Natural killer cell (primary cell): ENCODE measurements around the gene RSPRY1. TPM values are rescaled to one million over a fixed set of nuclear protein-coding genes. Genes with fewer than 3 reads are reported as not detected.
A peak's percentile ranks its signal among the peaks of the same experiment; 100 is the strongest.

Experiments
- ATAC-seq, 3 donors: fragments of 150-1000 bp in 2 of 3; fragments of 200-7000 bp in 1 of 3; cut with Tn5 transposase; 1 replicate in 1 of 3; 2 replicates in 2 of 3; pipeline ENCODE4 v1.10.0; 2021; ENCODE audit warnings: mild to moderate bottlenecking in 2 of 3, moderate library complexity in 2 of 3
- DNase-seq, 2 donors: peaks; one replicate each; pipeline versions ENCODE4 v3.0.0 to v3.0.0-alpha.2; 2013 to 2021; ENCODE audit warnings: mixed read lengths in 1 of 2
- H3K27ac ChIP-seq: one replicate; pipeline ENCODE4 v1.5.1; 2013; ENCODE audit warnings: mild to moderate bottlenecking, low read length
- H3K27me3 ChIP-seq: one replicate; pipeline ENCODE4 v1.6.1; 2013; ENCODE audit warnings: low read length; ENCODE audit not compliant: control insufficient read depth, insufficient read depth
- H3K36me3 ChIP-seq: one replicate; pipeline ENCODE4 v1.6.1; 2013; ENCODE audit warnings: low read length; ENCODE audit not compliant: control insufficient read depth, insufficient read depth
- H3K4me1 ChIP-seq: one replicate; pipeline ENCODE4 v1.6.1; 2013; ENCODE audit warnings: low read length; ENCODE audit not compliant: control insufficient read depth, insufficient read depth
- H3K4me3 ChIP-seq: one replicate; pipeline ENCODE4 v1.5.1; 2013; ENCODE audit warnings: low read length
- H3K9me3 ChIP-seq: one replicate; pipeline ENCODE4 v1.6.1; 2013; ENCODE audit warnings: low read length; ENCODE audit not compliant: control insufficient read depth, insufficient read depth
- H3K27ac Mint-ChIP-seq, 2 donors: one replicate each; pipeline ENCODE4 v1.8.0; 2022; ENCODE audit warnings: mild to moderate bottlenecking in 2 of 2, mixed read lengths in 2 of 2, moderate library complexity in 1 of 2
- H3K27me3 Mint-ChIP-seq, 2 donors: one replicate each; pipeline ENCODE4 v1.8.0; 2022; ENCODE audit warnings: low read depth in 2 of 2, mixed read lengths in 2 of 2
- H3K36me3 Mint-ChIP-seq: one replicate; pipeline ENCODE4 v1.8.0; 2022; ENCODE audit warnings: mixed read lengths
- H3K4me1 Mint-ChIP-seq, 2 donors: one replicate each; pipeline ENCODE4 v1.8.0; 2022; ENCODE audit warnings: mixed read lengths in 2 of 2
- H3K4me3 Mint-ChIP-seq: one replicate; pipeline ENCODE4 v1.8.0; 2022; ENCODE audit warnings: mild to moderate bottlenecking, moderate library complexity, mixed read lengths
- H3K9me3 Mint-ChIP-seq, 2 donors: one replicate each; pipeline ENCODE4 v1.8.0; 2022; ENCODE audit warnings: mixed read lengths in 2 of 2
- WGBS: methylation state at CpG from one replicate; pipeline ENCODE4 v1.1.7; 2013; ENCODE audit warnings: missing lambda C conversion rate; ENCODE audit not compliant: insufficient coverage; 5-methylcytosine and 5-hydroxymethylcytosine counted together
- intact Hi-C: fragments of 100-400 bp; cut with micrococcal nuclease; formaldehyde crosslinking; loops from one replicate; pipeline ENCODE4 v1.14.2; 2022
- total RNA-seq, 4 donors: library from RNA; stranded (reverse); fragments of 120-200 nt in 1 of 4; gene quantifications; one replicate each; pipeline versions ENCODE4 v1.2.3 to v1.2.4, GENCODE V29; 2013 to 2022
- TF ChIP-seq, protein P1 (sequence below): fragments of 200-600 bp; IDR thresholded peaks from one replicate; pipeline ENCODE4 v1.8.0; 2022; ENCODE audit warnings: antibody characterized with exemption

Gene RSPRY1
- total RNA-seq, 3 donors from 2014 or later (not counting 1 experiment from before 2014, with no cell fraction given), result 22.6 to 26.6 (median 23.4) TPM

GRCh38 chr16:57148481-57148880, 37.6 kb upstream of the RSPRY1 start:
- Histone ChIP-seq H3K4me1 (peaks cover 10% of the 10 kb centered on the region), H3K27me3 (no peaks in the 10 kb centered on the region), H3K27ac (no peak overlapping the region), H3K9me3 (no peaks in the 10 kb centered on the region), H3K36me3 (peaks cover 16% of the 10 kb centered on the region), H3K4me3 (no peak overlapping the region)
- Mint-ChIP-seq H3K4me3 (no peak overlapping the region), H3K4me1 (peaks cover 12 to 18% of the 10 kb centered on the region in 2 donors), H3K36me3 (peaks cover 16% of the 10 kb centered on the region), H3K27me3 (no peaks in the 10 kb centered on the region), H3K9me3 (no peaks in the 10 kb centered on the region), H3K27ac (no peak overlapping the region)
- DNase-seq, result no peak
- ATAC-seq, result no peak
- TF ChIP-seq, protein P1, sequence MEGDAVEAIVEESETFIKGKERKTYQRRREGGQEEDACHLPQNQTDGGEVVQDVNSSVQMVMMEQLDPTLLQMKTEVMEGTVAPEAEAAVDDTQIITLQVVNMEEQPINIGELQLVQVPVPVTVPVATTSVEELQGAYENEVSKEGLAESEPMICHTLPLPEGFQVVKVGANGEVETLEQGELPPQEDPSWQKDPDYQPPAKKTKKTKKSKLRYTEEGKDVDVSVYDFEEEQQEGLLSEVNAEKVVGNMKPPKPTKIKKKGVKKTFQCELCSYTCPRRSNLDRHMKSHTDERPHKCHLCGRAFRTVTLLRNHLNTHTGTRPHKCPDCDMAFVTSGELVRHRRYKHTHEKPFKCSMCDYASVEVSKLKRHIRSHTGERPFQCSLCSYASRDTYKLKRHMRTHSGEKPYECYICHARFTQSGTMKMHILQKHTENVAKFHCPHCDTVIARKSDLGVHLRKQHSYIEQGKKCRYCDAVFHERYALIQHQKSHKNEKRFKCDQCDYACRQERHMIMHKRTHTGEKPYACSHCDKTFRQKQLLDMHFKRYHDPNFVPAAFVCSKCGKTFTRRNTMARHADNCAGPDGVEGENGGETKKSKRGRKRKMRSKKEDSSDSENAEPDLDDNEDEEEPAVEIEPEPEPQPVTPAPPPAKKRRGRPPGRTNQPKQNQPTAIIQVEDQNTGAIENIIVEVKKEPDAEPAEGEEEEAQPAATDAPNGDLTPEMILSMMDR, result no peak
- WGBS, result 93% methylated on average over 6 of the region's 6 CpGs
- intact Hi-C loops, result no loop called here

DNA sequence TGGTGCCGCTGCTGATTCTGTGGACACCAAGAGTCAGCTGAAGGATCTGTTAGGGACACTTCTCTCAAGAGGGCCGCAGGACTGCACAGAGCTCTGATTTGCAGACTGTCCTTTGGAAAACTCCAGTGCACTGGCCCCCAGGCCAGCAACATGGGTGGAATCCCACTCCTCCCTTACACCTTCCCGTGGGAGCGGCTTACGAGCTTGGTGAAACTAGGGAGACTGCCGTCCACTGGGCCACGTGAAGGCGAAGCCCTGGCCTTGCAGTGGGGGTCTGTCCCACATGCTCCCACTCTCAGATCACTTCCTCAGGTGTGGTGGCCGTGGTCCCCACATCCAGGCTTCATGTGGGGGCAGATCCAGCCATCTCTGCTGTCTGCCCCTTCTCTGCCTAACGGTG, 36.7 kb upstream of the RSPRY1 start:
- ATAC-seq (no peak), DNase-seq (no peak)
- H3K4me1 ChIP-seq, result peaks cover 10% of the 10 kb centered on the region
- H3K4me3 ChIP-seq, result no peak overlapping the region
- TF ChIP-seq, protein P1, result no peak
- no peak overlapping the region for H3K27ac ChIP-seq
- Mint-ChIP-seq H3K27me3 (no peaks in the 10 kb centered on the region), H3K27ac (no peak overlapping the region), H3K4me1 (peaks cover 12 to 18% of the 10 kb centered on the region in 2 donors), H3K36me3 (peaks cover 25% of the 10 kb centered on the region), H3K9me3 (no peaks in the 10 kb centered on the region), H3K4me3 (no peak overlapping the region)
- no peaks in the 10 kb centered on the region for H3K27me3 ChIP-seq
- peaks cover 25% of the 10 kb centered on the region for H3K36me3 ChIP-seq
- H3K9me3 ChIP-seq, result no peaks in the 10 kb centered on the region
- intact Hi-C loops, result no loop called here
- WGBS, result 96% methylated on average over 10 of the region's 10 CpGs

GRCh38 chr16:57150682-57151330, 35.3 kb upstream of the RSPRY1 start:
- peaks cover 12 to 13% of the 10 kb centered on the region in 2 donors for H3K4me1 Mint-ChIP-seq
- WGBS, result 97% methylated on average over 9 of the region's 9 CpGs
- no peak for ATAC-seq

More at GRCh38 chr16:57150682-57151330, 35.3 kb upstream of the RSPRY1 start:
- H3K27ac Mint-ChIP-seq, result peak overlapping the region in 1 of 2 donors; percentile 21
- H3K36me3 ChIP-seq, result peaks cover 36% of the 10 kb centered on the region
- no peaks in the 10 kb centered on the region for H3K27me3 ChIP-seq
- DNase-seq, result no peak
- no peaks in the 10 kb centered on the region for H3K27me3 Mint-ChIP-seq
- intact Hi-C loops, result no loop called here
- no peaks in the 10 kb centered on the region for H3K9me3 ChIP-seq
- peaks cover 29% of the 10 kb centered on the region for H3K36me3 Mint-ChIP-seq
- H3K4me3 Mint-ChIP-seq, result no peak overlapping the region
- no peaks in the 10 kb centered on the region for H3K9me3 Mint-ChIP-seq
- H3K4me1 ChIP-seq, result peaks cover 6% of the 10 kb centered on the region
- TF ChIP-seq, protein P1, result no peak
- no peak overlapping the region for H3K4me3 ChIP-seq
- no peak overlapping the region for H3K27ac ChIP-seq
